ENCODE data around the gene ANKRD52.

DNA sequence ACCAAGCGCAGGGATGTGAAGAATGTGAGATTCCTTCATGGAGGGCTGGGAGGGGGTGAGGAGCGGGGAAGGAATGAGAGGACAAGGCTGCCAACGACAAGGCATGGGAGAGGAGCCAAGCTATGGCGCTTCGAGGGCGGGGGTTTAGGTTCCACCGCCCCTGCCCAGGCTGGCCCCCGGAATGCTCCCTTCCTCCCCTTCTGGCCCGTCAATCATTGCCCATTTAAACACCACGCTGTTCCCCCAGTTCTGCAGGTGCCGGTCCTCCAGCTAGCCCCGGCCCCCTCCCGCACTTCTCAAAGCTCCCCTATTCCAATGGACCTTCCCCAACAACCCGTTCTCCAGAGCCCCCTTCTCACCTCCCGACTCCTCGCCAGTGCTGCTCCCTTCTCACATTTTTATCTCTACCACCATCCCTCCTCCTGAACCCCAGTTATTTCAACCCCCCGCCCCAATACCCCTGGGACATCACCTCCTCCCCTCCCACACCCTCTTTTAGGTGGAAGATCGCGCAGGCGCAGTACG is 36.9 kb downstream of the ANKRD52 start:
- TF ChIP-seq, protein P1, sequence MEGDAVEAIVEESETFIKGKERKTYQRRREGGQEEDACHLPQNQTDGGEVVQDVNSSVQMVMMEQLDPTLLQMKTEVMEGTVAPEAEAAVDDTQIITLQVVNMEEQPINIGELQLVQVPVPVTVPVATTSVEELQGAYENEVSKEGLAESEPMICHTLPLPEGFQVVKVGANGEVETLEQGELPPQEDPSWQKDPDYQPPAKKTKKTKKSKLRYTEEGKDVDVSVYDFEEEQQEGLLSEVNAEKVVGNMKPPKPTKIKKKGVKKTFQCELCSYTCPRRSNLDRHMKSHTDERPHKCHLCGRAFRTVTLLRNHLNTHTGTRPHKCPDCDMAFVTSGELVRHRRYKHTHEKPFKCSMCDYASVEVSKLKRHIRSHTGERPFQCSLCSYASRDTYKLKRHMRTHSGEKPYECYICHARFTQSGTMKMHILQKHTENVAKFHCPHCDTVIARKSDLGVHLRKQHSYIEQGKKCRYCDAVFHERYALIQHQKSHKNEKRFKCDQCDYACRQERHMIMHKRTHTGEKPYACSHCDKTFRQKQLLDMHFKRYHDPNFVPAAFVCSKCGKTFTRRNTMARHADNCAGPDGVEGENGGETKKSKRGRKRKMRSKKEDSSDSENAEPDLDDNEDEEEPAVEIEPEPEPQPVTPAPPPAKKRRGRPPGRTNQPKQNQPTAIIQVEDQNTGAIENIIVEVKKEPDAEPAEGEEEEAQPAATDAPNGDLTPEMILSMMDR (IDR thresholded peaks at IDR 0.05 in 2 of 3, conservative IDR thresholded peaks at IDR 0.05 in 1 of 3; ENCODE audit: control insufficient read depth in 2 of 3, extremely low read depth in 1 of 3, insufficient read depth in 1 of 3, low read depth in 3 of 3, low read length in 3 of 3), result no peak
- TF ChIP-seq POLR2AphosphoS5 (IDR thresholded peaks at IDR 0.05; ENCODE audit: low read length) (no peak), SREBF2 (IDR thresholded peaks at IDR 0.05; ENCODE audit: low read length) (no peak), GABPA (IDR thresholded peaks at IDR 0.05; ENCODE audit: low read depth) (no peak), POLR2A (IDR thresholded peaks at IDR 0.05; ENCODE audit: low read depth, low read length) (no peak), YY1 (IDR thresholded peaks at IDR 0.05; ENCODE audit: low read depth, low read length) (no peak), EP300 (IDR thresholded peaks at IDR 0.05; ENCODE audit: borderline replicate concordance in 1 of 2, control insufficient read depth in 1 of 2, low read depth in 2 of 2, low read length in 2 of 2) (no peak), EGR1 (IDR thresholded peaks at IDR 0.05; ENCODE audit: borderline replicate concordance in 1 of 2, low read depth in 2 of 2, low read length in 2 of 2) (no peak), RFX5 (IDR thresholded peaks at IDR 0.05; ENCODE audit: low read depth, low read length) (no peak), TCF7 (IDR thresholded peaks at IDR 0.05; ENCODE audit: borderline replicate concordance) (no peak), SIN3A (IDR thresholded peaks at IDR 0.05; ENCODE audit: low read depth, low read length) (no peak), FOXK2 (IDR thresholded peaks at IDR 0.05) (peak; percentile 94)
- TF ChIP-seq, protein P2, sequence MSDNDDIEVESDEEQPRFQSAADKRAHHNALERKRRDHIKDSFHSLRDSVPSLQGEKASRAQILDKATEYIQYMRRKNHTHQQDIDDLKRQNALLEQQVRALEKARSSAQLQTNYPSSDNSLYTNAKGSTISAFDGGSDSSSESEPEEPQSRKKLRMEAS (IDR thresholded peaks at IDR 0.05; ENCODE audit: low read depth, low read length), result no peak

Data from GM12878 (cell line).